CD4-positive, alpha-beta T cell treated with Interleukin-1 beta for 1 hour (primary cell): ENCODE measurements around the gene HAGHL.

Experiments
- DNase-seq, 2 donors: peaks; one replicate each; pipeline ENCODE4 v3.0.0-alpha.2; 2020 to 2022

HAGHL gene

GRCh38 chr16:708959-709358, 17.9 kb upstream of the HAGHL start:
- DNase-seq = no peak

- no peak for DNase-seq
Measured at GRCh38 chr16:709566-710499, 17.1 kb upstream of the HAGHL start.

DNA sequence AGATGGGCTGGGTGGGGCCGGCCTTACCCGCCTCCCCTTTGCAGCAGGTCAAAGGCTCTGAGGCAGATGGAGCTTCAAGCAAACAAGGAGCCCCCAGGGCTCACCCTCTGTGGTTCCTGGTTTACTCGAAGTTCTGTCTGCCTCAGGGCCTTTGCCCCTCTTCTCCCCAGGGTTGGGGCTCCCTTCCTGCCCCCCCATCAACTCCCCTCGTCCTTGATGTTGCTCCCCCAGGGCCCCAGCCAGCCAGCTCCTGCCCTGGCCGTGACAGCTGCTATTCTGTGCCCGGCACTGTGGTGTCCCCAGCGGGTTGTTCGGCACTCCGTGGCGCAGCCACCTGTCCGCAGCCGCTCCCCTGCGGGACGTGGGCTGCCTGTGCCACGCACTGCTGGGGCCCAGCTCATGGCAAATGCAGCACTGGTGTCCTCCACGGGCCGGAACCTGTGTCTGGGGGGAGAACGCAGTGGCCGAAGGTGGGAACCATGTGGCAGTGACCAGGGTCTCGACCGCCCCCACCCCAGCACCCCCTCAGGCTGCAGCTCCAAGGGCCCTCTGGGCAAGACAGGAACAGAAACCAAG, 16.3 kb upstream of the HAGHL start:
- no peak for DNase-seq

DNA sequence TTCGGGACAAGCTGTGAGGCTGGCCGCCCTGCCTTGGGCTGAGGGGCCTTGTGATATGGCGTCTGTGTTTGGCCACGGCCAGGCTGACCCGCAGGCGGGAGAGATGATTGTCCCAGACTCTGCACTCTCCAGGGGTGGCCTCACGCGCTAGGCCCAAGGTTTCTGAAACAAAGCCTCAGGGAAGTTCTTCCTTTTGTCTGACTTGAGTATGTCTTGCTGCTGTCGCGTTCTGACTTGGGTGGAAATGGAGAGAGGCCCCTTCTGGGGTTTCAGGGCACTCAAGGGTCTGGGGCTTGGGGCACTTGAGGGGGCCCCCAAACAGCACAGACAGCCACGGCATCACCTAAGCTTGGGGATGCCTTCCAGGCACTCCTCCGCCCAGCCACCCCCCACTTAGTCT, 15.8 kb upstream of the HAGHL start:
- no peak for DNase-seq

- DNase-seq = peak; percentile 79 to 80
Measured at GRCh38 chr16:711548-712320, 15.2 kb upstream of the HAGHL start.

GRCh38 chr16:712740-713250, 14.1 kb upstream of the HAGHL start:
- peak; percentile 40 to 59 for DNase-seq

- DNase-seq = no peak
Measured at GRCh38 chr16:714079-714478, 12.8 kb upstream of the HAGHL start.

- DNase-seq = peak; percentile 87 to 89
Measured at GRCh38 chr16:714558-715476, 12.1 kb upstream of the HAGHL start, which contains the start of gene METRN. TSS of gene METRN (plus strand) at chr16:715118. CDS start at chr16:715290, 172 bp downstream.

DNA sequence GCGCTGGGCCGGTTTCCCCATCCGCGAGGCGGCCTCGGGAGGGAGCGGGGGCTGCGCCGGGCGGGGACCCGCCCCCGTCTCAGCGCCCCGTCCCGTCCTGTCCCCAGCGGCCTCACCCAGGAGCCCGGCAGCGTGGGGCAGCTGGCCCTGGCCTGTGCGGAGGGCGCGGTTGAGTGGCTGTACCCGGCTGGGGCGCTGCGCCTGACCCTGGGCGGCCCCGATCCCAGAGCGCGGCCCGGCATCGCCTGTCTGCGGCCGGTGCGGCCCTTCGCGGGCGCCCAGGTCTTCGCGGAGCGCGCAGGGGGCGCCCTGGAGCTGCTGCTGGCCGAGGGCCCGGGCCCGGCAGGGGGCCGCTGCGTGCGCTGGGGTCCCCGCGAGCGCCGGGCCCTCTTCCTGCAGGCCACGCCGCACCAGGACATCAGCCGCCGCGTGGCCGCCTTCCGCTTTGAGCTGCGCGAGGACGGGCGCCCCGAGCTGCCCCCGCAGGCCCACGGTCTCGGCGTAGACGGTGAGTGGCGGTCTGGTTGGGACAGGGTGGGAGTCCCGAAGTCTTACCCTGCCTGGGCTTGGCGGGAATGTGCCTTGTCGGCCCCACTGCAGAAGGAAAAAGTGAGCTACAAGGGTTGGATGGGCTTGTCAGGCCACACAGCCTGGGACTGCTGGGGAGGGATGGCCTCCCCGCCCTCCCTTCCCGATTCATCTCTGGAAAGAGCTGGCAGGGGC, 11.3 kb upstream of the HAGHL start:
- DNase-seq = no peak

DNA sequence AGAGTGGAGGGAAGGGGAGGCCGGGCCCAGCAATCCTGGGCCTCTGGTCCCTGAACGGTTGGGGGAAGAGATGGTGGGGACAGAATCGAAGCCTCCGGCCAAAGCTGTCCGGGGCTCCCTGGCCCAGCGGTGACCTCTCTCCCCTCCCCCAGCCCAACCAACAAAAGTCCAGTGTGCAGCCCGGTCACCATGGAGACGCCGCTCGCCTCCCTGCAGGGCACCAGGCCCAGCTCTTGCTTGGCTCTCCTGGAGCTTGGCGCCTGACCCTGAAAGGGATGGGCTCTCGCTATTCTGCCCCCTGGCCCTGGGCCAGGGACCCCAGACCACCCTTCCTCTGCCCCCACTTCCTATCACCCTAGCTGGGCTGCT, 10.7 kb upstream of the HAGHL start:
- no peak for DNase-seq

DNA sequence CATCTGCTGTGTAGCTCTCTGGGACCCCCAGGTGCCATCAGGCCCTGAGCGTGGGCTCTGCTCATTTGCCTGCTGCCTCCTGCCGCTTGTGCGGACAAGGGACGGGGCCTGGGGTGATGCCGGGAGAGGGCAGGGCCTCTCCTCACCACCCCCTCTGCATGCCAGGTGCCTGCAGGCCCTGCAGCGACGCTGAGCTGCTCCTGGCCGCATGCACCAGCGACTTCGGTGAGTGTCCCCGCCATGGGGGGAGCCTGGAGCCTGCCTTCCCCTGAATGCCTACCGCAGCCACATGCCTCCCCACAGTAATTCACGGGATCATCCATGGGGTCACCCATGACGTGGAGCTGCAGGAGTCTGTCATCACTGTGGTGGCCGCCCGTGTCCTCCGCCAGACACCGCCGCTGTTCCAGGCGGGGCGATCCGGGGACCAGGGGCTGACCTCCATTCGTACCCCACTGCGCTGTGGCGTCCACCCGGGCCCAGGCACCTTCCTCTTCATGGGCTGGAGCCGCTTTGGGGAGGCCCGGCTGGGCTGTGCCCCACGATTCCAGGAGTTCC, 10.1 kb upstream of the HAGHL start:
- DNase-seq = no peak

DNA sequence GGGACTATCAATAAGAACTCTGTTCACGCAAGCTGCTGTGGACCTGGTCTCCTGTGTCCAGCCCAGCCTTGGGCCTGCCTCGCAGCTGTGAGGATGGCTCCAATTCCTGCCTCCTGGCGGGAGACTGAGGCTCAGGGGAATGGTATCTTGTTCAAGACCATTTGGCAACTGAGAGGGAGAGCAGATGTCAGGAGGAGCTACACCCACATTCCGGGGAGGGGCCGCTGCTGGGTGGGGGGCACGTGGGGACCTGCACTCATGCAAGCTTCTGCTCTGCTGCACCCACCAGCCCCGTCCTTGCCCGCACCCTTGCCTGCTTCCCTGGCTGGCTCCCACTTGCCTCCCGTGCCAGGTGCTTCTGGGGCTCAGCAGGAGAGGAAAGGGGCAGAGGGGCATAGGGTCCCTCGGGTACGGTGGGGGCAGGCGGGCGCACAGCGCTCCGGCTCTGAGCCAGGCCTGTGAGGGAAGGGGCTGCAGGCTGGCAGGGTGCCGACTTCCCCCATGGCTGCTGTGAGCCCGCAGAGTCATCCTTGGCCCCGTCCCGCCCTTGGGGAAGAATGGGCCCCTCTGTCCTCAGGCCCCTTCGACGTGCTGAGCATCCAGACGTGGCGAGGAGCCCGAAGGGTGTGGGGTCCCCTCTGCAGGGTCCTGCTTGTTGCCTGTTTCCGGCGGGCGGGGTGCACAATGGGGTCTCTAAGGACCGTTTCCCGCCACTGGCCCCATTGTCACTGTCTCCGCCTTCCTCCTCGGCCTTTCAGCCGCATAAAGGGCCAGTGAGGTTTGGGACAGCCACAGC, 9.3 kb upstream of the HAGHL start:
- no peak for DNase-seq

- DNase-seq = no peak
Measured at GRCh38 chr16:718389-718788, 8.5 kb upstream of the HAGHL start.

GRCh38 chr16:718922-719321, 8.0 kb upstream of the HAGHL start:
- DNase-seq = no peak

GRCh38 chr16:719815-720446, 7.0 kb upstream of the HAGHL start:
- no peak for DNase-seq

DNA sequence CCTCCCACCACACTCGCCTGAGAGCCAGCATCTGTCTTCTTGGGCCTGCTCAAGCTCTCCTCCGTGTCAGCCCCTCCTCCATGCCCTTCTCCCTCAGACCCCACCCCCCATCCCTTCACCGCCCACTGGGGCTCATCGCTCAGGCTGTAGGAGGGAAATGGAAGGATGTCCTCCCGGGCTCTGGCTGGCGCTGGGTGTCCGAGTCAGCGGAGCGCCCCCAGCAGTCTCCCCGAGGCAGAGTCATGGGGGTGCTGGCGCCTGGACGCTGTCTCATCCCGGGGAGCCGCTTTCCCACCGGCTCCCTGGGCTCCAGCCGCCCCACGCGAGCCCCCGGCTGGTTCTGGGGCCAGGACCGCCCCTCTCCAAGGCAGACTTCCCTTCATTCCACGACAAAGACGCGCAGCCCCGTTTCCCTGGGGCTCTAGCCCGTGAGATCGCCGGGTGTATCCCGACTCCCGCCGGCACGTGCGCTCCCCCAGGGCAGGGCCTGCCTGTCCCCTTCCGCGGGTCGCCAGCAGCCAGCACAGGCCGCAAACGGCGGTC, 6.4 kb upstream of the HAGHL start:
- peak in 1 of 2 donors; percentile 34 for DNase-seq

GRCh38 chr16:720990-721764, 5.7 kb upstream of the HAGHL start, which contains the start of gene ANTKMT:
TSS of gene ANTKMT (plus strand) at chr16:721146. CDS start at chr16:721275, 129 bp downstream.
- DNase-seq = peak; percentile 82 to 86

GRCh38 chr16:721765-722540, 5.0 kb upstream of the HAGHL start:
- peak in 1 of 2 donors; percentile 42 for DNase-seq
